OCI-LY3 (cell line): ENCODE measurements around the gene CDR2L.
A peak's percentile ranks its signal among the peaks of the same experiment; 100 is the strongest.

Experiments used
- H2AFZ ChIP-seq: fragments of 200-600, 300-600 bp; shearing (Covaris generic); 2 replicates; pipeline ENCODE4 v1.6.0; 2014; ENCODE audit warnings: antibody characterized with exemption, low read depth, low read length
- H3K27ac ChIP-seq: fragments of 200-600, 300-600 bp; sonication (generic); 2 replicates; pipeline ENCODE4 v1.5.1; 2014; ENCODE audit warnings: mild to moderate bottlenecking, low read length, moderate library complexity, mixed read lengths
- H3K27me3 ChIP-seq: fragments of 200-600, 300-600 bp; sonication (generic); 2 replicates; pipeline ENCODE4 v1.6.1; 2014; ENCODE audit warnings: low read depth, low read length, mixed read lengths
- H3K36me3 ChIP-seq: fragments of 200-600, 300-600 bp; sonication (generic); replicated peaks from 2 replicates; pipeline ENCODE3; 2014; ENCODE audit warnings: low read depth, low read length, mixed read lengths
- H3K4me1 ChIP-seq: fragments of 300-600, 200-600 bp; sonication (generic); 2 replicates; pipeline ENCODE4 v1.6.1; 2014; ENCODE audit warnings: low read length, mixed read lengths
- H3K4me2 ChIP-seq: fragments of 200-600, 300-600 bp; sonication (generic); 2 replicates; pipeline ENCODE4 v1.6.1; 2014; ENCODE audit warnings: low read length, mixed read lengths
- H3K4me3 ChIP-seq: fragments of 300-600, 200-600 bp; sonication (generic); 2 replicates; pipeline ENCODE4 v1.5.1; 2014; ENCODE audit warnings: antibody characterized with exemption, mild to moderate bottlenecking, low read length, moderate library complexity
- H3K79me2 ChIP-seq: fragments of 300-600, 200-600 bp; shearing (Covaris generic); 2 replicates; pipeline ENCODE4 v1.6.1; 2014; ENCODE audit warnings: mild to moderate bottlenecking, low read length, mixed read lengths
- H3K9ac ChIP-seq: fragments of 300-600, 200-600 bp; shearing (Covaris generic); 2 replicates; pipeline ENCODE4 v1.6.0; 2014; ENCODE audit warnings: mild to moderate bottlenecking, low read length, moderate library complexity
- H3K9me3 ChIP-seq: fragments of 200-600, 300-600 bp; shearing (Covaris generic); 2 replicates; pipeline ENCODE4 v1.6.1; 2014; ENCODE audit warnings: low read length, mixed read lengths; ENCODE audit not compliant: insufficient read depth
- H4K20me1 ChIP-seq: fragments of 200-600, 300-600 bp; sonication (generic); 2 replicates; pipeline ENCODE4 v1.6.1; 2016; ENCODE audit warnings: low read length, mixed read lengths; ENCODE audit not compliant: insufficient read depth
- EZH2phosphoT487 ChIP-seq: fragments of 200-600 bp; shearing (Covaris generic); IDR thresholded peaks from 2 replicates; pipeline ENCODE4 v1.6.1; 2018; ENCODE audit warnings: antibody characterized with exemption, mixed run types, low read depth
- TF ChIP-seq, protein P1 (sequence below): fragments of 200-600, 300-600 bp; sonication (generic); IDR thresholded peaks from 2 replicates; pipeline ENCODE4 v1.5.1; 2014; ENCODE audit warnings: antibody characterized with exemption, low read length, low read depth

Gene CDR2L

DNA sequence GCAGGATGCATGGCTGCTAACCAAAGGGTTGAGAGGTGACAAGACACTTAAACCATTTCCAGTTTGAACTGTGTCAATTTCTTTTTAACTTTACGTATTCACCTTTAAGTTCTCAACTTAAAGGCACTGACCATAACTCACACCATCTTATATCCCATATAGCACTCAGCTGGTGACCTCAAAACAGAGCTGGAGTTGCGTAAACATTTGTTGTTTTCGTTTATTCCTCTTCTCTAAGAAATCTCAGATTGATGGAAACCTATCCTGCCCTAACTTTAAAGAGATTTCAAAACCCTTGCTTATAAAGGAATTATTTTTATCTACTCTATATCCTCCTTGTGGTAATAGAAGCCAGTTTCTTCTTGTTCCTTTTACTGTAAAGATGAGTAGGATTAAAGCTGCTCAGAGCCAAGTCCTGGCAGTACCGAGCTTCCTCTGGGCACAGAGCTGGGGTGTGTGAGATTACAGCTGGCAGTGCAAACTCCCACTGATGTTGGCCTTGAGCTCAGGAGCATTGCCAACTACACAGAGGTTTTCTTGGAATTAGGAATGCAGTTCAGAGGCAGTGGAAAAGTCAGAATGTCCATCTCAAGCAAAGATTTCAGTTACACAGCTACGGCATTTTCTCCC, 60.9 kb downstream of the CDR2L start:
- TF ChIP-seq, protein P1, sequence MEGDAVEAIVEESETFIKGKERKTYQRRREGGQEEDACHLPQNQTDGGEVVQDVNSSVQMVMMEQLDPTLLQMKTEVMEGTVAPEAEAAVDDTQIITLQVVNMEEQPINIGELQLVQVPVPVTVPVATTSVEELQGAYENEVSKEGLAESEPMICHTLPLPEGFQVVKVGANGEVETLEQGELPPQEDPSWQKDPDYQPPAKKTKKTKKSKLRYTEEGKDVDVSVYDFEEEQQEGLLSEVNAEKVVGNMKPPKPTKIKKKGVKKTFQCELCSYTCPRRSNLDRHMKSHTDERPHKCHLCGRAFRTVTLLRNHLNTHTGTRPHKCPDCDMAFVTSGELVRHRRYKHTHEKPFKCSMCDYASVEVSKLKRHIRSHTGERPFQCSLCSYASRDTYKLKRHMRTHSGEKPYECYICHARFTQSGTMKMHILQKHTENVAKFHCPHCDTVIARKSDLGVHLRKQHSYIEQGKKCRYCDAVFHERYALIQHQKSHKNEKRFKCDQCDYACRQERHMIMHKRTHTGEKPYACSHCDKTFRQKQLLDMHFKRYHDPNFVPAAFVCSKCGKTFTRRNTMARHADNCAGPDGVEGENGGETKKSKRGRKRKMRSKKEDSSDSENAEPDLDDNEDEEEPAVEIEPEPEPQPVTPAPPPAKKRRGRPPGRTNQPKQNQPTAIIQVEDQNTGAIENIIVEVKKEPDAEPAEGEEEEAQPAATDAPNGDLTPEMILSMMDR: no peak
- no peak for TF ChIP-seq EZH2phosphoT487
- H3K79me2 ChIP-seq: peaks cover 17% of the 10 kb centered on the region
- peaks cover 19% of the 10 kb centered on the region for H3K4me1 ChIP-seq
- no peaks in the 10 kb centered on the region for H3K9me3 ChIP-seq
- no peaks in the 10 kb centered on the region for H4K20me1 ChIP-seq
- peak overlapping the region; percentile 78 for H3K9ac ChIP-seq
- peak overlapping the region; percentile 99 for H3K4me2 ChIP-seq
- H3K27ac ChIP-seq: no peak overlapping the region
- H3K27me3 ChIP-seq: no peaks in the 10 kb centered on the region
- peak overlapping the region; percentile 90 for H3K4me3 ChIP-seq
- peaks cover 11% of the 10 kb centered on the region for H3K36me3 ChIP-seq
- no peak overlapping the region for H2AFZ ChIP-seq

DNA sequence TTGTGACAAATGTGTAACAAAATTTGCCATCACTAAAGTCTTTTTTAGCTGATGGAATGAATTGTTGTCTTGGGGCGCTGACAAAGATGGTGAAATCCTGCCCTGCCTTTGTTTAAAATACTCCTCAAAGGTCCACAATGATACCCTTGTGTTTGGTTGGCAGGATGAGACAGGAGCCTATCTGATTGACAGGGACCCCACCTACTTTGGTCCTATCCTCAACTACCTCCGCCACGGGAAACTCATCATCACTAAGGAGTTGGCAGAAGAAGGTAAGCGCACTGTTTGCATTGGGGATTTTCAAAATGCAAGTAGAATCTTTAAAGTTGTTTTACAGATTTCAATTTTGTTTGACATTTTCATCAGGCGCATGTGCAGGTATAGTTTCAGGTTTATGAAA, 61.6 kb downstream of the CDR2L start:
- no peaks in the 10 kb centered on the region for H3K27me3 ChIP-seq
- H3K36me3 ChIP-seq: peaks cover 13% of the 10 kb centered on the region
- no peak overlapping the region for H3K27ac ChIP-seq
- H3K4me3 ChIP-seq: no peak overlapping the region
- TF ChIP-seq EZH2phosphoT487: no peak
- TF ChIP-seq, protein P1: no peak
- no peaks in the 10 kb centered on the region for H3K9me3 ChIP-seq
- H3K4me1 ChIP-seq: peaks cover 19% of the 10 kb centered on the region
- no peak overlapping the region for H3K4me2 ChIP-seq
- peaks cover 17% of the 10 kb centered on the region for H3K79me2 ChIP-seq
- H2AFZ ChIP-seq: no peak overlapping the region
- no peak overlapping the region for H3K9ac ChIP-seq
- H4K20me1 ChIP-seq: no peaks in the 10 kb centered on the region

DNA sequence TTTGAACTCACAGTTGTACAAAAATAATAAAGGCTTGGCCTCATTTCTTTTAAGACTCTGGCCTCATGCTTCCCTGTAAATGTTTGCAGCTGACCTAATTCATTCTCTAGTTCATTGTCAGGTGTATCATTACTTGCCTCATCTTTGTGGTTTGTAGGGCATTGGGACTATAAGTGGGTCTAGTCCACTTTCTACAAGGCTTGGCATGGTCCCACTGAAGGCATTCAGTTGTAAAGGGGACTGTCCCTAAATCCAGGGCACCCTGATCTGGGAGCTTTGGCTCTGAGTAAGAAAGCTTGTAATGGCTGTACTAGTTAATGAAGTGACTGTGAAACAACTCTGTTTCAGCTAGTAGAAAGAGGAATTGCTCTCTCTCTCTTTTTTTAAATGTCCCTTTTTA, 62.3 kb downstream of the CDR2L start:
- H4K20me1 ChIP-seq: no peaks in the 10 kb centered on the region
- no peak overlapping the region for H2AFZ ChIP-seq
- H3K27ac ChIP-seq: no peak overlapping the region
- H3K4me2 ChIP-seq: no peak overlapping the region
- no peak overlapping the region for H3K4me3 ChIP-seq
- H3K79me2 ChIP-seq: peaks cover 17% of the 10 kb centered on the region
- no peak overlapping the region for H3K9ac ChIP-seq
- TF ChIP-seq EZH2phosphoT487: no peak
- TF ChIP-seq, protein P1: no peak
- H3K36me3 ChIP-seq: peaks cover 17% of the 10 kb centered on the region
- H3K27me3 ChIP-seq: no peaks in the 10 kb centered on the region
- no peaks in the 10 kb centered on the region for H3K9me3 ChIP-seq
- H3K4me1 ChIP-seq: peaks cover 19% of the 10 kb centered on the region

DNA sequence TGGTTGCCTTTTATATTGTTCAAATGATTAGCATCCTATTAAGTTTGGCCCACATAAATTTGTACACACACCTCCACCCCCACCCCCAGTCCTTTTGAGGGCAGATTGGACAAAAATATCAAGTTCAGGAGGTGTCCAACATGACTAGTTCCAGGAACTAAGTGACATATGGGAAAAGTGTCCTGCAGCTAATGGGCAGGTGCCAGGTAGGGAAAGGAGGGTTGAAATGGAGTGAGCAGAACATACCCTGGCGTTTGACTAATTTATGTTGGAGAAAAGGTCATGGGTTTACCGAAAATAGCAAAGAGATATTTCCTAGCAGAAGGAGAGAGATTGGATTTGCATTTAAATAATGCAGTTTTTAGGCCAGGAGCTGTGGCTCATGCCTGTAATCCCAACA, 64.5 kb downstream of the CDR2L start:
- TF ChIP-seq, protein P1: no peak
- TF ChIP-seq EZH2phosphoT487: no peak
- Histone ChIP-seq H3K79me2 (peaks cover 9% of the 10 kb centered on the region), H4K20me1 (no peaks in the 10 kb centered on the region), H3K27me3 (no peaks in the 10 kb centered on the region), H3K36me3 (peaks cover 17% of the 10 kb centered on the region), H3K27ac (no peak overlapping the region), H3K9me3 (no peaks in the 10 kb centered on the region), H2AFZ (no peak overlapping the region), H3K4me3 (no peak overlapping the region), H3K9ac (no peak overlapping the region), H3K4me2 (no peak overlapping the region), H3K4me1 (peaks cover 15% of the 10 kb centered on the region)
